Glutamatergic neuron (in vitro differentiated cells): ENCODE results near the gene DHRS7. TPM values are rescaled to one million over a fixed set of nuclear protein-coding genes. Genes with fewer than 3 reads are reported as not detected.
A peak's percentile ranks its signal among the peaks of the same experiment; 100 is the strongest.

ENCODE experiments used
- DNase-seq: peaks from one replicate; pipeline ENCODE4 v3.0.0; 2022
- H3K27ac Mint-ChIP-seq: one replicate; pipeline ENCODE4 v1.8.0; 2020; ENCODE audit warnings: mild to moderate bottlenecking, mixed read lengths, inconsistent platforms; ENCODE audit not compliant: unreplicated experiment
- H3K27me3 Mint-ChIP-seq: one replicate; pipeline ENCODE4 v1.8.0; 2020; ENCODE audit warnings: mild to moderate bottlenecking, moderate library complexity, mixed read lengths, inconsistent platforms; ENCODE audit not compliant: unreplicated experiment
- H3K36me3 Mint-ChIP-seq: one replicate; pipeline ENCODE4 v1.8.0; 2020; ENCODE audit warnings: mild to moderate bottlenecking, mixed read lengths, inconsistent platforms; ENCODE audit not compliant: unreplicated experiment
- H3K4me1 Mint-ChIP-seq: one replicate; pipeline ENCODE4 v1.8.0; 2020; ENCODE audit warnings: mild to moderate bottlenecking, low read depth, mixed read lengths, inconsistent platforms; ENCODE audit not compliant: unreplicated experiment
- H3K4me3 Mint-ChIP-seq: one replicate; pipeline ENCODE4 v1.8.0; 2020; ENCODE audit warnings: mild to moderate bottlenecking, mixed read lengths, inconsistent platforms; ENCODE audit not compliant: unreplicated experiment
- H3K9me3 Mint-ChIP-seq: one replicate; pipeline ENCODE4 v1.8.0; 2020; ENCODE audit warnings: mild to moderate bottlenecking, moderate library complexity, mixed read lengths, inconsistent platforms; ENCODE audit not compliant: unreplicated experiment
- total RNA-seq: library from RNA; stranded (reverse); fragmentation: NEBNext Ultra II Directional; extraction: Animal tissue kit (Norgen Biotek cat#: 25700); gene quantifications from one replicate; pipeline ENCODE4 v1.2.1, GENCODE V29; 2021; ENCODE audit not compliant: unreplicated experiment
- TF ChIP-seq, protein P1 (sequence below): fragments of 200-600 bp; sonication (generic); IDR thresholded peaks from one replicate; pipeline ENCODE4 v1.5.0; 2021; ENCODE audit not compliant: partially characterized antibody, unreplicated experiment

Gene DHRS7
- total RNA-seq, 1 donor from 2014 or later = 74.8 TPM

DNA sequence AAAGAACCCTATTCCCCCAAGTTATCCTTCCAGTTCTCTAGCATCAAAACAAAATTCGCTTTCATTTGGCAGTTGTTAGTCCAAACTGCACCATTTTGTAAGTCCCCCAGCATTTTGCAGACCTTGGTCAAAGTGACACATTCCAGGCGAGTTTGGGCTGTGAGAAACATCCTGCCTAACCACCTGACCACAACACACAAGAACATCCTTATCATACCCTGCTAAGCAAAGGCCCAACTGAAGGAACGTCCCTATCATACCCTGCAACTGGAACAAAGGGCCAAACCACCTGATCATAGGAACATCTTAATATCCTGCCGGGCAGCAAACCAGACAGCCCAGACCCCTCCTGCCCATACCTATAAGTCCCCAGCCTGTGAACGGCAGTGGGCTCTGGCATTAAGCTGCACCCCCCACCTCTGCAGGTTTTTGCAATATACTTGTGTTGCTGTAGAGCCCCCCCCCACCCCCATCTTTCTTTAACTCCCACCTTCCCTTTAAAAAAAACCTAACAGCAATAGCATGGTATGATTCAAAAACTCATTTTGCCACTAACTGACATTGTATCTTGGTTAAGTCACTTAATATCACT, 70.8 kb downstream of the DHRS7 start:
- Mint-ChIP-seq H3K36me3 (peaks cover 12% of the 10 kb centered on the region), H3K4me1 (peaks cover 36% of the 10 kb centered on the region), H3K27me3 (peaks cover 8% of the 10 kb centered on the region), H3K9me3 (peaks cover 7% of the 10 kb centered on the region), H3K4me3 (peak overlapping the region; percentile 98), H3K27ac (peak overlapping the region; percentile 63)
- TF ChIP-seq, protein P1, sequence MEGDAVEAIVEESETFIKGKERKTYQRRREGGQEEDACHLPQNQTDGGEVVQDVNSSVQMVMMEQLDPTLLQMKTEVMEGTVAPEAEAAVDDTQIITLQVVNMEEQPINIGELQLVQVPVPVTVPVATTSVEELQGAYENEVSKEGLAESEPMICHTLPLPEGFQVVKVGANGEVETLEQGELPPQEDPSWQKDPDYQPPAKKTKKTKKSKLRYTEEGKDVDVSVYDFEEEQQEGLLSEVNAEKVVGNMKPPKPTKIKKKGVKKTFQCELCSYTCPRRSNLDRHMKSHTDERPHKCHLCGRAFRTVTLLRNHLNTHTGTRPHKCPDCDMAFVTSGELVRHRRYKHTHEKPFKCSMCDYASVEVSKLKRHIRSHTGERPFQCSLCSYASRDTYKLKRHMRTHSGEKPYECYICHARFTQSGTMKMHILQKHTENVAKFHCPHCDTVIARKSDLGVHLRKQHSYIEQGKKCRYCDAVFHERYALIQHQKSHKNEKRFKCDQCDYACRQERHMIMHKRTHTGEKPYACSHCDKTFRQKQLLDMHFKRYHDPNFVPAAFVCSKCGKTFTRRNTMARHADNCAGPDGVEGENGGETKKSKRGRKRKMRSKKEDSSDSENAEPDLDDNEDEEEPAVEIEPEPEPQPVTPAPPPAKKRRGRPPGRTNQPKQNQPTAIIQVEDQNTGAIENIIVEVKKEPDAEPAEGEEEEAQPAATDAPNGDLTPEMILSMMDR = no peak
- DNase-seq = no peak

Other genes with a start within 250 kb of the DHRS7 start
- 1.3 TPM for gene LRRC9, start 245.3 kb downstream of the DHRS7 start, total RNA-seq
- gene PCNX4, start 73.5 kb downstream of the DHRS7 start, total RNA-seq = 80.6 TPM
- 62.2 TPM for gene PPM1A, start 83.8 kb upstream of the DHRS7 start, total RNA-seq